ENCODE measurements around the gene ZSCAN12. TPM values are rescaled to one million over a fixed set of nuclear protein-coding genes. Genes with fewer than 3 reads are reported as not detected.

Gene ZSCAN12
- total and polyA plus RNA-seq, 2 of the 13 experiments (the other 11 are each of a cell fraction or from before 2014, with no cell fraction given), result 2.8 to 8.9 TPM

- TF ChIP-seq TEAD3 (CRISPR knock-in tag; optimal IDR thresholded peaks at IDR 0.05; ENCODE audit: borderline replicate concordance), result peak; percentile 78
- no peak for TF ChIP-seq TBX3 (IDR thresholded peaks at IDR 0.05; ENCODE audit: borderline replicate concordance)
- TF ChIP-seq ZNF605 (CRISPR knock-in tag; IDR thresholded peaks at IDR 0.05), result 0 out of 2 replicates have a peak, but pooled peaks have one; percentile 28
- peak; percentile 47 for TF ChIP-seq FOSL2 (CRISPR knock-in tag; IDR thresholded peaks at IDR 0.05)
- TF ChIP-seq FOXA1 (IDR thresholded peaks at IDR 0.05), result no peak
- peak; percentile 90 for TF ChIP-seq FOXA1 (CRISPR knock-in tag; IDR thresholded peaks at IDR 0.05)
- peak; percentile 60 for TF ChIP-seq HDAC1 (CRISPR knock-in tag; IDR thresholded peaks at IDR 0.05)
- no peak for TF ChIP-seq GRHL1 (CRISPR knock-in tag; conservative IDR thresholded peaks at IDR 0.05)
- TF ChIP-seq ZNF124 (CRISPR knock-in tag; IDR thresholded peaks at IDR 0.05), result 0 out of 2 replicates have a peak, but pooled peaks have one; percentile 58
- 0 out of 2 replicates have a peak, but pooled peaks have one; percentile 29 for TF ChIP-seq NCOA2 (CRISPR knock-in tag; IDR thresholded peaks at IDR 0.05)
- no peak for TF ChIP-seq ZNF160 (CRISPR knock-in tag; IDR thresholded peaks at IDR 0.05)
Observed at GRCh38 chr6:28345201-28345600, 54.3 kb downstream of the ZSCAN12 start (continued).

GRCh38 chr6:28343898-28344677 is 55.5 kb downstream of the ZSCAN12 start:
- Histone ChIP-seq H3K9ac (ENCODE audit: insufficient read depth, low read depth, low read length) (no peak overlapping the region), H3K4me2 (ENCODE audit: low read depth, low read length) (no peak overlapping the region), H2AFZ (ENCODE audit: low read length) (no peak overlapping the region), H3K27me3 (ENCODE audit: control insufficient read depth in 1 of 2, insufficient read depth in 2 of 2, low read length in 2 of 2) (no peaks in the 10 kb centered on the region), H3K4me1 (ENCODE audit: insufficient read depth, low read length) (peaks cover 19% of the 10 kb centered on the region), H4K20me1 (ENCODE audit: insufficient read depth, low read length) (no peaks in the 10 kb centered on the region), H3K36me3 (replicated peaks in 1 of 2; ENCODE audit: control insufficient read depth in 1 of 2, insufficient read depth in 2 of 2, low read length in 2 of 2) (no peaks in the 10 kb centered on the region), H3K27ac (ENCODE audit: extremely low read length, insufficient read depth, low read length) (no peak overlapping the region), H3K4me3 (replicated peaks in 1 of 3; ENCODE audit: insufficient read depth in 1 of 3, low read depth in 2 of 3, low read length in 3 of 3) (no peak overlapping the region), H3K9me3 (ENCODE audit: low read length) (peaks cover 8% of the 10 kb centered on the region), H3K79me2 (ENCODE audit: insufficient read depth, low read length) (no peaks in the 10 kb centered on the region)
- FAIRE-seq, result no peak
- no TSS peak for BruUV-seq (replicated peaks)
- ATAC-seq, result no peak
- WGBS (ENCODE audit: low lambda C conversion rate), result 16% methylated on average over 1 of the region's 1 CpG
- ChIA-PET CTCF (ENCODE audit: low intra/inter-chr PET ratio, low total read pairs) (no interaction called here), POLR2A (interaction anchor here (1.0 to 2.4 kb wide), 4 partner anchors 8 to 207 kb away, joined by 3 to 38 read pairs (median 6); partner anchors contain the start of genes PGBD1 and ZSCAN31)
- no peak for DNase-seq (ENCODE audit: low spot score)
- in situ Hi-C loops (cut with HindIII; ENCODE audit: extremely low pct_ligation_motif_present, low pct_unique_long_range_greater_than_20kb) (no loop called here), intact Hi-C loops (cut with micrococcal nuclease; ENCODE audit: unreplicated experiment) (no loop called here)
- TF ChIP-seq, protein P1, sequence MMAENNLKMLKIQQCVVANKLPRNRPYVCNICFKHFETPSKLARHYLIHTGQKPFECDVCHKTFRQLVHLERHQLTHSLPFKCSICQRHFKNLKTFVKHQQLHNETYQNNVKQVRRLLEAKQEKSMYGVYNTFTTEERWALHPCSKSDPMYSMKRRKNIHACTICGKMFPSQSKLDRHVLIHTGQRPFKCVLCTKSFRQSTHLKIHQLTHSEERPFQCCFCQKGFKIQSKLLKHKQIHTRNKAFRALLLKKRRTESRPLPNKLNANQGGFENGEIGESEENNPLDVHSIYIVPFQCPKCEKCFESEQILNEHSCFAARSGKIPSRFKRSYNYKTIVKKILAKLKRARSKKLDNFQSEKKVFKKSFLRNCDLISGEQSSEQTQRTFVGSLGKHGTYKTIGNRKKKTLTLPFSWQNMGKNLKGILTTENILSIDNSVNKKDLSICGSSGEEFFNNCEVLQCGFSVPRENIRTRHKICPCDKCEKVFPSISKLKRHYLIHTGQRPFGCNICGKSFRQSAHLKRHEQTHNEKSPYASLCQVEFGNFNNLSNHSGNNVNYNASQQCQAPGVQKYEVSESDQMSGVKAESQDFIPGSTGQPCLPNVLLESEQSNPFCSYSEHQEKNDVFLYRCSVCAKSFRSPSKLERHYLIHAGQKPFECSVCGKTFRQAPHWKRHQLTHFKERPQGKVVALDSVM (CRISPR knock-in tag; IDR thresholded peaks at IDR 0.05), result no peak
- no peak for TF ChIP-seq SP2 (CRISPR knock-in tag; IDR thresholded peaks at IDR 0.05)

All from HepG2 (cell line).